Upper lobe of right lung (tissue), 1 donor: ENCODE data around the gene DCUN1D4. TPM values are rescaled to one million over a fixed set of nuclear protein-coding genes. Genes with fewer than 3 reads are reported as not detected.

Source experiments
- ATAC-seq: fragments of 200-7000 bp; cut with Tn5 transposase; one replicate; pipeline ENCODE4 v1.9.1; 2020; ENCODE audit warnings: mild to moderate bottlenecking, moderate library complexity
- DNase-seq: peaks from one replicate; pipeline ENCODE4 v3.0.0-alpha.2; 2020
- H3K27ac ChIP-seq: fragments of 200-600 bp; one replicate; pipeline ENCODE4 v1.8.0; 2022
- H3K27me3 ChIP-seq: fragments of 200-600 bp; one replicate; pipeline ENCODE4 v1.8.0; 2022; ENCODE audit warnings: mild to moderate bottlenecking
- H3K36me3 ChIP-seq: fragments of 200-600 bp; one replicate; pipeline ENCODE4 v1.8.0; 2022
- H3K4me1 ChIP-seq: fragments of 200-600 bp; one replicate; pipeline ENCODE4 v1.8.0; 2022
- H3K4me3 ChIP-seq: fragments of 200-600 bp; one replicate; pipeline ENCODE4 v1.8.0; 2022; ENCODE audit warnings: mild to moderate bottlenecking
- H3K9me3 ChIP-seq: fragments of 200-600 bp; one replicate; pipeline ENCODE4 v1.8.0; 2022
- intact Hi-C: fragments of 100-400 bp; cut with DNase I; formaldehyde crosslinking; loops from one replicate; pipeline ENCODE4 v1.11.0; 2022
- total RNA-seq: library from RNA; stranded (reverse); fragmentation: NEBNext Ultra II Directional; extraction: Animal tissue kit (Norgen Biotek cat#: 25700); gene quantifications from one replicate; pipeline ENCODE4 v1.2.1, GENCODE V29; 2021
- TF ChIP-seq, protein P1 (sequence below): fragments of 200-600 bp; IDR thresholded peaks from one replicate; pipeline ENCODE4 v1.8.0; 2022; ENCODE audit warnings: antibody characterized with exemption
- donor health status: DM: no; HTN: yes; CAD: no; lungs with severe emphysema.

DCUN1D4 gene
- total RNA-seq, 1 donor from 2014 or later, result 42.7 TPM

- TF ChIP-seq, protein P1, sequence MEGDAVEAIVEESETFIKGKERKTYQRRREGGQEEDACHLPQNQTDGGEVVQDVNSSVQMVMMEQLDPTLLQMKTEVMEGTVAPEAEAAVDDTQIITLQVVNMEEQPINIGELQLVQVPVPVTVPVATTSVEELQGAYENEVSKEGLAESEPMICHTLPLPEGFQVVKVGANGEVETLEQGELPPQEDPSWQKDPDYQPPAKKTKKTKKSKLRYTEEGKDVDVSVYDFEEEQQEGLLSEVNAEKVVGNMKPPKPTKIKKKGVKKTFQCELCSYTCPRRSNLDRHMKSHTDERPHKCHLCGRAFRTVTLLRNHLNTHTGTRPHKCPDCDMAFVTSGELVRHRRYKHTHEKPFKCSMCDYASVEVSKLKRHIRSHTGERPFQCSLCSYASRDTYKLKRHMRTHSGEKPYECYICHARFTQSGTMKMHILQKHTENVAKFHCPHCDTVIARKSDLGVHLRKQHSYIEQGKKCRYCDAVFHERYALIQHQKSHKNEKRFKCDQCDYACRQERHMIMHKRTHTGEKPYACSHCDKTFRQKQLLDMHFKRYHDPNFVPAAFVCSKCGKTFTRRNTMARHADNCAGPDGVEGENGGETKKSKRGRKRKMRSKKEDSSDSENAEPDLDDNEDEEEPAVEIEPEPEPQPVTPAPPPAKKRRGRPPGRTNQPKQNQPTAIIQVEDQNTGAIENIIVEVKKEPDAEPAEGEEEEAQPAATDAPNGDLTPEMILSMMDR, result no peak
- Histone ChIP-seq H3K36me3 (no peaks in the 10 kb centered on the region), H3K4me1 (no peaks in the 10 kb centered on the region), H3K27me3 (no peaks in the 10 kb centered on the region), H3K9me3 (no peaks in the 10 kb centered on the region), H3K4me3 (no peak overlapping the region), H3K27ac (no peak overlapping the region)
- no peak for DNase-seq
- intact Hi-C loops, result no loop called here
- no peak for ATAC-seq
Measured at GRCh38 chr4:51833236-51833635, 9.7 kb upstream of the DCUN1D4 start.

- TF ChIP-seq, protein P1, result no peak
- H3K27me3 ChIP-seq, result no peaks in the 10 kb centered on the region
- no peak for DNase-seq
- no peaks in the 10 kb centered on the region for H3K36me3 ChIP-seq
- no peaks in the 10 kb centered on the region for H3K4me1 ChIP-seq
- ATAC-seq, result no peak
- no peak overlapping the region for H3K4me3 ChIP-seq
- H3K9me3 ChIP-seq, result no peaks in the 10 kb centered on the region
- intact Hi-C loops, result no loop called here
- no peak overlapping the region for H3K27ac ChIP-seq
Measured at GRCh38 chr4:51835079-51835478, 7.9 kb upstream of the DCUN1D4 start.

DNA sequence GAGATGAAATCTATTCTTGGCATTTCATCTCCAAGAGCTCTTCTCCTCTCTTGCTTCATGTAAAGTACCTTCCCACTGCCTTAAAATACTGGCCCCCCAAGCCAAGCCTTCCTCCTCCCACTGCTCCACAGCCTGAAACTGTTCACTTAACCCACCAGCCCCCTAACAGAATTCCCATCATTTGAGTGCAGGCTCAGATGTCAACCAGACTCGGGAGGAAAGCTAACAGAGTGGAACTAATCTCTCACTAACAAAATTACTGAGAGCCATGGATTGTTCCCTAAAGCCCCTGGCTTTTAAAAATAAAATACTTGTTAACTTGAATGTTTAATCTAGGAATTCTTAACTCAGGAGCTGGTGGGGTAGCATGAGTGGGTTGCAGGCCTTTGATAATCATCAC lies 7.1 kb upstream of the DCUN1D4 start:
- Histone ChIP-seq H3K9me3 (no peaks in the 10 kb centered on the region), H3K27me3 (no peaks in the 10 kb centered on the region), H3K36me3 (no peaks in the 10 kb centered on the region), H3K4me1 (no peaks in the 10 kb centered on the region), H3K4me3 (no peak overlapping the region), H3K27ac (no peak overlapping the region)
- intact Hi-C loops, result no loop called here
- ATAC-seq (no peak), DNase-seq (no peak)
- TF ChIP-seq, protein P1, result no peak

DNA sequence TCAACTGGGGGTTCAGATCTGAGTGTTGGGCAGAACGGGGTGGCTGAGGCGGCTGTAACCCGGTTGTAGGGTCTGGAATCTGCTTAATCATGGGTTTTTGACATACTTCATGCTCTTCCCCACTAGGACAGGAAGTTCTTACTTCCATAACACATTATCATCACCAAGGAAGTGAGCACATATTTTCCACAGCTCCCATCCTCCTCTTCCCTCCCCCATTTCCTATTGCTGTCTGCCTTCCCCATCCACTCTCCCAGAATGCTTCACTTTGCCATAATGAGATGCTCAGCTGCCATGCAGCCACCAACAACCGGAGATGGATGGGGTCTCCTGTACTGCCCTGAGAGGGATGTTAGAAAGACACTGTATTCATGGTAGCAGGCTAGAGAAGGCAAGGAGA lies 6.4 kb upstream of the DCUN1D4 start:
- Histone ChIP-seq H3K27me3 (no peaks in the 10 kb centered on the region), H3K4me3 (no peak overlapping the region), H3K9me3 (no peaks in the 10 kb centered on the region), H3K27ac (no peak overlapping the region), H3K36me3 (no peaks in the 10 kb centered on the region), H3K4me1 (no peaks in the 10 kb centered on the region)
- no peak for DNase-seq
- TF ChIP-seq, protein P1, result no peak
- intact Hi-C loops, result no loop called here
- ATAC-seq, result peak; percentile 41

DNA sequence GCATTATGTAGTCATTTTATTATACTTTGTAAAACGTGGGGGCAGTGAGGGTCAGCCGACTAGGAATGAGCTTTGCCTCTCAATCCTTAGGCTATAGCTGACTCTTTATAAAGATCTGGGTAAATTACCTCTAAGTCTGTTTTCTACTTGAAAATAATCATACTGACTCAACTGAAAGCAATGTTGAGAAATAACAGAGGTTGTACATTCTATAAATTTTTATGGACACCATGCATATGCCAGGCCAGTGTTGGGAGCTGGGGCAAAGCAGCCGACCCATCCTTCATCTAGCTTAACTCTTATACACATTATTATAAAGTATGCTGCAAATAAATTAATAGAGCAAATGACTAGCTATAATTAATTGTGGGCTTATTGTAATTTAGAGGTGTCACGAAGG lies 2.2 kb upstream of the DCUN1D4 start:
- H3K36me3 ChIP-seq, result no peaks in the 10 kb centered on the region
- intact Hi-C loops, result no loop called here
- H3K27me3 ChIP-seq, result no peaks in the 10 kb centered on the region
- no peak overlapping the region for H3K4me3 ChIP-seq
- TF ChIP-seq, protein P1, result no peak
- no peaks in the 10 kb centered on the region for H3K9me3 ChIP-seq
- DNase-seq, result no peak
- peaks cover 12% of the 10 kb centered on the region for H3K4me1 ChIP-seq
- H3K27ac ChIP-seq, result no peak overlapping the region
- ATAC-seq, result no peak

GRCh38 chr4:51842167-51842553 lies 793 bp upstream of the DCUN1D4 start:
- intact Hi-C loops, result no loop called here
- TF ChIP-seq, protein P1, result no peak
- DNase-seq (no peak), ATAC-seq (no peak)
- no peaks in the 10 kb centered on the region for H3K36me3 ChIP-seq
- H3K4me1 ChIP-seq, result peaks cover 12% of the 10 kb centered on the region
- no peaks in the 10 kb centered on the region for H3K9me3 ChIP-seq
- peak overlapping the region; percentile 47 for H3K27ac ChIP-seq
- H3K27me3 ChIP-seq, result no peaks in the 10 kb centered on the region
- H3K4me3 ChIP-seq, result peak overlapping the region; percentile 79
